Dedifferentiated amniotic fluid mesenchymal stem cell (primary cell): ENCODE data around the gene SCEL.
"Not testable (repeated sequence)": the region's sequence is repeated elsewhere in the genome, so short reads cannot be mapped to it uniquely, and the experiment has no call there.

Experiments
- DNase-seq: peaks from one replicate; pipeline ENCODE4 v3.0.0-alpha.2; 2016; ENCODE audit errors: extremely low spot score

Gene SCEL

DNA sequence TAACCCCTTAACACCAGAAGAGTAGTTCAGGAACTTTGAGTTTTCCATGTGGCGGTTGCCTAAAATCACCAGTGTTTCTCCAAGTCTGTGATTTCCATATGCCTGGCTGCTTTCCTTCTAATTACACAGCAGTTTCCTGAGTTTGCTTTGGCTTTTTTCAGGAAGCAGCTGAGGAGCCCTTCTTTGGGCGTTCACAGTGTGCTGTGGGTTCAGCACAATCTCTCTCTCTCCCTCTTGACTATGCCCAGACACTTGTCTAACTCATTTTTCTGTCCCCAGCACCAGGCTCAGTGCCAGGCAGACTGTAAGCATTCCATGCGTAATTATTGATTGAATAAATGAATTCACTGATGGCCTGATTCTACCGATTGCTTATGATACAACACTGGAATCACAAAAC is 19.7 kb downstream of the SCEL start:
- no peak for DNase-seq

DNA sequence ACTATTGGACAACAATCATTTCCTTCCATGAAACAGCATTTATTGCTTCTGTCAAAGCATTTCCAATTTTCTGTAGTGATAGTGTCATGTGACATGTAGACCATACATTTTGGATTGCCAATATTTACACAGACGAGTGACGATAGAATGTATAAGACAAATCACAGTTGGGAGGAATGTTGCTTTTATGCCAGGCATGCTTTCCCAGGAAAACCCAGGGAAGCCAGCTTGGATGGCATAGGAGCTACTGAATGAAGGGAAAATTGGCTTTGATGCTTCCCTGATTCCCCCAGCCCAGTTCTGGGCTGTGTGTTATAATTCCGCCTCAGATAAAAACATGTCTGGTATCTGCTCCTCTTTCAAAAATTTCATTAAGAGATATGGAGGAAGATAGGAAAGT is 22.5 kb downstream of the SCEL start:
- no peak for DNase-seq

DNA sequence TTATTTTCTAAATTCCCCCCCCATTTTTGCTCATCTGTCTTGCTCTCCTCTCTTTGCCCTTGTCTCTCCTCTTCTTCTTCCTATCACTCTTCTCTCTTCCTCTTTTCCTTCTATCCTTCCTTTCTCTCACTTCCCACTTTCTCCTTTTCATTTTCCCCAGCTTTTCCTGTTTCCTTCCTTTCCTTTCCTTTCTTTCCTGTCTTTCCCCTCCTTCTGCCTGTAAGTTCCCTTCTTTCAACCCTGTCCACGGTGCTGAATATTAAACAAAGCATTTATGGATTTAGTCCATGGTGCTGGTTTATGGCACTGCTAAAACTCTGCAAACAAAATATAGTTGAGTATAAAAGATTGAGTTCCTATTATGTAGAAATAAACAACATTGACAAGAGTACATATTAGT is 27.6 kb downstream of the SCEL start:
- peak; percentile 20 for DNase-seq

GRCh38 chr13:77565635-77566034 is 30.1 kb downstream of the SCEL start:
- peak; percentile 17 for DNase-seq

- DNase-seq, result no peak
Observed at GRCh38 chr13:77571956-77572355, 36.5 kb downstream of the SCEL start.

GRCh38 chr13:77574096-77574495 is 38.6 kb downstream of the SCEL start:
- DNase-seq, result no peak

DNA sequence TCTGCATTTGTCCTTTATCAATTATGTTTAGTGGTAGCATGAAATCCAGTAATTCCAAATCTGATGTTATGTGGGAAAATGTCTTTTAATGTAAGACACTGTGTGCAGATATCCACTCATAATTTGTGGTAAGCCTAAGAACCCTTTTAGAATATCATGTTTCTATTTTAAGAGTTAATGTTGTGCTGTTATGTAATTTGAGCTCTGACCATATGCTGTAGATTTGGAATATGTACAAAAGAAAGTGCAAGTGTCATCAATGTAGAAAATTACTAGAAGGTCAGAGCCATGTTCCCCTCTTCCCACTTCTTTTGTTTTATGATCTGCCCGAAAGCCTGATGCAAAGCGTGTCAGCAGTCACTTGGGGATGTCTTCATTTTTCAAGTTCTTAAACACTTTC is 44.5 kb downstream of the SCEL start:
- no peak for DNase-seq

GRCh38 chr13:77580748-77581147 is 45.2 kb downstream of the SCEL start:
- no peak for DNase-seq

- no peak for DNase-seq
Observed at GRCh38 chr13:77583581-77583980, 48.1 kb downstream of the SCEL start.

DNA sequence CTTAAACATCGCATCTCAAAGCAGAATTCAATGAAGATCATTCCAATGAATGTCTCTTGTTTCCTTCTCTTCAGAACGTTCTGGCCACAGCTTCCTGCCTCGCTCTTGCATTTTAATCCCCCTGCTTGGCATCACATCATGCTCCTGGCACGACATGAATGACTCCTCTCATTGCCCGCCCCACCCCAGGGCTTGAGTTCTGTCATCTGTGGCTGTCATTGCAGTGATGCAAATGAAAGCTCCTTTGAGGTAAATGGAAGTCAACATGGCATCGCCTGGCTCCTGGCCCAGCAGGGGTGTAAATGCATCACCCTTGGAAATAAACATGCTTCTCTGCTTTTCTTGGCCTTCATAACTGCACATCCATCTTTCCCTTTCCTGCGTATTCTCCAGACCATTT is 48.6 kb downstream of the SCEL start:
- DNase-seq, result no peak

DNA sequence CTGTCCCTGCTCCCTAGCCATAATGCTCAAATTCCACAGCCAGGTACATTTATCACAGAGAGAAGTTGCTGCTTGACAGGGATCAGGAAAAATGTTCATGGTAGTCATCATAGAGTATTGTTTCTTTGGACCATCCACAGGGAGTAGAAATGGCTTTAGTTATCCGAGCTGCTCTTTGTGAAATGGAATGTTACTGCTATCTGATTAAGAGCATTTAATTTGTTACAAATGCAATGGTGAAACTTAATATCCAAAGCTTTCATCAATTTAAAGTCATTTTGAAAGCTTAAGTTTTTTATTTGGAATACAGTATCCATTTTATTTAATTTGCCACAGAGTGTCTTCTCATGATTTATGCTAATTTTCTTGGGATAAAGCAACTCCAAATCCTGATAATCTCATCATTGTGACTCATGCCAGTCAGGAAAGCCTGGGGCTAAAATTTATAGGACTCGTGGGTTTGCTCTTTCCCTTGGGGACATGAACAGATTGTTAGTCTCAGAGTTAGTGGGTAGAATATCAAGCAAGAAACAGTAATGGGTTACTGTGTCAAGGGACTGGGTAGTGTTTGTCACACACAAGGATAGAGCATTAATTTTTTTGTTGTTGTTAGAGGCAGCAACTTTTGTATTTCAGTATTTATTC is 59.8 kb downstream of the SCEL start:
- DNase-seq, result no peak

- no peak for DNase-seq
Observed at GRCh38 chr13:77596777-77597176, 61.3 kb downstream of the SCEL start.

DNA sequence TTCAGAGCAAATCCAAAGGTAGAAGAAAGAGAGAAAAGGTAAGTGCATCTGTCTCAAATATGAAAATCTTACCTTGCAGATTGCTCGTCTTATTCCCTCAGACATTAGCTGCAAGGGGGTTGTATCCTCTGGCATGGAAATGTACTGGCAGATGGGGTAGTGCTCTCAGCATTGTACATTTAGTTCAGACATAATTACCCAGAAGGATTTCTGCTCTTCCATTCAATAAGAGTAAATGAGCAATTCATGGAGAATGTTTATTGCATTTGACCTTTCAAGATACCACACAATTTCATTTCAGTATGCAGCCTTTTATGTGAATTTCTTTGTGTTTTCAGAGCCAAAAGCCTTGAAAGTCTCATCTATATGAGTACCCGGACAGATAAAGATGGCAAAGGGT is 63.8 kb downstream of the SCEL start:
- DNase-seq, result no peak

DNA sequence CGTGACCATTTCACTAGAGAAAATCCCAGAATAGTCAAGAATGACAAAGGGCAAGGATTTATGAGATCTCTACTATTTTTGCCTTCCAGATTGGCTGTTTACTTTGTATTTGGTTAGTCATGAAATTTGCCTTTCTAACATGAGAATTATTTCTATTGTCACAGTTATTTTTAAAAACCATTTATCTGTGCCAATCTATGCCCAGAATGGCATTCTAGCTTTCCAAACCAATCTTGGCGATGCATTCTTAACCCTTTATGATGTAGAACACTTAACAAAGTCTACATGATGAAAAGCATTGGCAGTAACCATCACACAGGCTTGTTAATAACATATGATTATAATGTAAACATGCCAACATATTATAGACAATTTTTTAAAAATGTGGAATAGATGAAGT is 65.2 kb downstream of the SCEL start:
- no peak for DNase-seq

GRCh38 chr13:77611068-77611467 is 75.6 kb downstream of the SCEL start:
- DNase-seq, result no peak

GRCh38 chr13:77616027-77616426 is 80.5 kb downstream of the SCEL start:
- DNase-seq, result no peak

GRCh38 chr13:77619655-77620054 is 84.1 kb downstream of the SCEL start:
- no peak for DNase-seq

- no peak for DNase-seq
Observed at GRCh38 chr13:77620138-77620537, 84.6 kb downstream of the SCEL start.

GRCh38 chr13:77623806-77624205 is 88.3 kb downstream of the SCEL start:
- no peak for DNase-seq

DNA sequence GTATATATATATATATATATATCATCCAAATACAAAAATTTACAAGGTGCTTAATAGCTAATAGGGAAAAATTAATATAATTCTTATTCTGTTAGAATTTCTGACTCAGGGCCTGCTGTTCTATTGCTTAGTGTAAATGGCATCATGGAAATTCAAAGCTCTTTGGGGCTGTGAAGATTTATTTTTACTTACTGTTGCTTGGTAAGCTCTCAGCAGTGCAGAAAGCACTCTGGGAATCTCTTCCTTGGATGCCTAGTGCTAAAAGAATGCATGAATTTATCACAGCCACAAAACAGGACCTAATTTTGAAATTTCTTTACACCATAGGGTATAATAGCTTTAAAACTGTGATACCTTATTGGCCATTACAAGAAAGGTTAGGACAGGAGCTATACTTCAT is 92.7 kb downstream of the SCEL start:
- no peak for DNase-seq

- DNase-seq, result no peak
Observed at GRCh38 chr13:77637588-77637987, 102.1 kb downstream of the SCEL start.

DNA sequence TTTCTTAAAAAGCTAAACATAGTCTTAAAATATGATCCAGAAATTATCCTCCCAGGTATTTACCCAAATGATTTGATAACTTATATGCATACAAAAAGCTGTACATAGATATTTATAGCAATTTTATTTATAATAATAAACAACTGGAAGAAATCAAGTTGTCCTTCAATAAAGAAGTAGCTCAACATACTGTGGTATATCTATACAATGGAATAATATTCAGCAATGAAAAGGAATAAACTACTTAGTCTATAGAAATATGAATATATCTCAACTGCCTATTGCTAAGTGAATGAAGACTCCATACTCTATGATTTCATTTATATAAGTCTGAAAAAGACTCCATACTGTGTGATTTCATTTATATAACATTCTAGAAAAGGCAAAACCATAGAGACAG is 114.9 kb downstream of the SCEL start:
- DNase-seq, result no peak

- no peak for DNase-seq
Observed at GRCh38 chr13:77653301-77653700, 117.8 kb downstream of the SCEL start.

DNA sequence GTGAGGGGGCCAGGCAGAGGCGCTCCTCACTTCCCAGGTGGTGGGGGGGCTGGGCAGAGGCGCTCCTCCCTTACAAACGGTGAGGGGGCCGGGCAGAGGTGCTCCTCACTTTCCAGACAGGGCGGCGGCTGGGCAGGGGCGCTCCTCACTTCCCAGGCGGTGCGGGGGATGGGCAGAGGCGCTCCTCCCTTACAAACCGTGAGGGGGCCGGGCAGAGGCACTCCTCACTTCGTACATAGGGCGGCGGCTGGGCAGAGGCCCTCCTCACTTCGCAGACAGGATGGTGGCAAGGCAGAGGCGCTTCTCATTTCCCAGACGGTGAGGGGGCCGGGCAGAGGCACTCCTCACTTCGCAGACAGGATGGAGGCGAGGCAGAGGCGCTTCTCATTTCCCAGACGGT is 124.5 kb downstream of the SCEL start:
- DNase-seq, result not testable (repeated sequence)
